UCSD-AML1 (cell line): ENCODE results near the gene MAG.
"Not testable (repeated sequence)": the region's sequence is repeated elsewhere in the genome, so short reads cannot be mapped to it uniquely, and the experiment has no call there.

ENCODE experiments used
- DNase-seq: peaks from one replicate; lab custom pipeline; 2025; ENCODE audit not compliant: unreplicated experiment; lab: John Stamatoyannopoulos, UW

Gene MAG

GRCh38 chr19:35358834-35359233, 66.9 kb downstream of the MAG start:
- DNase-seq, result not testable (repeated sequence)

DNA sequence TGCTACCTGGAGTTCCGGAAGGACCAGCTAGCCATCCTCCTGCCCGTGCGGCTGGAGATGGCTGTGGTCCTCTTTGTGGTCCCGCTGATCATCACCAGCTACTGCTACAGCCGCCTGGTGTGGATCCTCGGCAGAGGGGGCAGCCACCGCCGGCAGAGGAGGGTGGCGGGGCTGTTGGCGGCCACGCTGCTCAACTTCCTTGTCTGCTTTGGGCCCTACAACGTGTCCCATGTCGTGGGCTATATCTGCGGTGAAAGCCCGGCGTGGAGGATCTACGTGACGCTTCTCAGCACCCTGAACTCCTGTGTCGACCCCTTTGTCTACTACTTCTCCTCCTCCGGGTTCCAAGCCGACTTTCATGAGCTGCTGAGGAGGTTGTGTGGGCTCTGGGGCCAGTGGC, 67.4 kb downstream of the MAG start:
- DNase-seq, result not testable (repeated sequence)

- not testable (repeated sequence) for DNase-seq
Measured at GRCh38 chr19:35360081-35360480, 68.1 kb downstream of the MAG start.

DNA sequence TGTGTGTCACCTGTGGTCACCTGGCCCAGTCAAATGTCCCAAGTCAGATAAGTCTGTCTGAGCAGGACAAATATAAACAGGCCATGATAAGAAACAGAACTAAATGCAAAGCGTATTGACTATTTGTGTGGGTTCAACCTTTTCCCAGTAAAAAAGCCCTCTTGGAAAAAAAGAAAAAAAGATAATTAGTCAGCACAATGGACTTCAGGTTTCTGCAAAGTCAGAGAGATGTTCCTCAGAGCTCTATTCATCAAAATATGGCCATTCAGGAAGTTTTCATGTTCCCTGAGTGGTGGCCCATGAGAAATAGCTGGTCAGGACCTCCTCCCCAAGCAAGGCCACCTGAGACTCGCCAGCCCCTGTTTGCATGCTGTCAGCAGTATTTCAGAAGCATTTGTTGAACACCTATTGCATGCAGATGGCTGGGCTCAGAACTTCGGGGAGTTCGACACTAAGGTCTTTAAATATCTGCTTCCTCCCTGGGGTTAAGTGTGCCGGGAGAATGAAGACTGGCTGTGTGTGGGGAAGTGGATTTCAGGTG, 69.0 kb downstream of the MAG start:
- no peak for DNase-seq

- no peak for DNase-seq
Measured at GRCh38 chr19:35362261-35363000, 70.5 kb downstream of the MAG start.

DNA sequence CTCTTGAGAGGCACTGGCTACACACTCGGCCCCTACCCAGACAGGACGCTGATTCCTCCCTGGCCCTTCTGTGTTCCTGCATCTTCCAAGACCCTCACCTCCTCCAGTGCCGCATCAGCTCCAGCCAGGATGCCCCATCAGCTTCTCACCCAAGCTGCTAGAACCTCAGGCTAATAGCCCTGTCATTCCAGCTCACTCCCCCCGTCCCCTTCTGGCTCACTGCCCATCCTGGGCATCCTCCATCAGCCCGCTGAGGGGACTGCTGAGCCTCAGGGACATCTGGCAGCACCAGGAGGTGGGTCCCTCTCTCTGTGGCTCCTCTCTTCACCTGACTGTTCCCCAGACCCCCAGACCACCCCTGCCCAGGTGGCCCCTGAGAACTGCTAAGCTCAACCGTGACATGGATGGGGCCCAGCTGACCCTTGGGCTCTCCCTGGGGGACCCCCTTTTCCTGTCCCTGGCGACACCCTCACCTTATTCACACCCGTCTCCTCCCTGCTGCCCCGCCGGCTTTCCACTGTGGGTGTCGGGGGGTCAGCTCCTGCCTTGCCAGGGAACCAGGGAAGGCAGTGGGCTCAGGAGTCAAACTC, 71.1 kb downstream of the MAG start:
- no peak for DNase-seq
